Heart right ventricle (tissue), 16 donors: ENCODE measurements around the gene WDR35. TPM values are rescaled to one million over a fixed set of nuclear protein-coding genes. Genes with fewer than 3 reads are reported as not detected.

Experiments
- ATAC-seq, 8 donors: fragments of 200-7000 bp; cut with Tn5 transposase; one replicate each; pipeline ENCODE4 v1.9.1; 2020; ENCODE audit warnings: mild to moderate bottlenecking in 8 of 8, moderate library complexity in 8 of 8, moderate number of reproducible peaks in 1 of 8
- DNase-seq, 2 donors: peaks; one replicate each; pipeline ENCODE4 v3.0.0-alpha.2; 2020
- H3K27ac ChIP-seq, 10 donors: fragments of 200-600 bp; sonication (generic) in 2 of 10; one replicate each; pipeline versions ENCODE4 v1.5.0 to v1.8.0; 2020 to 2022; ENCODE audit warnings: mild to moderate bottlenecking in 3 of 10
- H3K27me3 ChIP-seq, 7 donors: fragments of 200-600 bp; one replicate each; pipeline ENCODE4 v1.8.0; 2021 to 2022; ENCODE audit warnings: mild to moderate bottlenecking in 2 of 7
- H3K36me3 ChIP-seq, 9 donors: fragments of 200-600 bp; sonication (generic) in 1 of 9; one replicate each; pipeline versions ENCODE4 v1.5.0 to v1.8.0; 2020 to 2022; ENCODE audit warnings: mild to moderate bottlenecking in 2 of 9
- H3K4me1 ChIP-seq, 9 donors: fragments of 200-600 bp; sonication (generic) in 1 of 9; one replicate each; pipeline versions ENCODE4 v1.5.0 to v1.8.0; 2020 to 2022; ENCODE audit warnings: mild to moderate bottlenecking in 4 of 9
- H3K4me3 ChIP-seq, 10 donors: fragments of 200-600 bp; sonication (generic) in 2 of 10; one replicate each; pipeline versions ENCODE4 v1.5.0 to v1.8.0; 2020 to 2022; ENCODE audit warnings: mild to moderate bottlenecking in 7 of 10, moderate library complexity in 2 of 10
- H3K9me3 ChIP-seq, 11 donors: fragments of 200-600 bp in 10 of 11; sonication (generic) in 2 of 11; one replicate each; pipeline versions ENCODE4 v1.5.0 to v1.8.0; 2013 to 2022; ENCODE audit warnings: mild to moderate bottlenecking in 2 of 11, control low read depth in 1 of 11, moderate library complexity in 1 of 11
- CTCF ChIP-seq, 9 donors: fragments of 200-600 bp; sonication (generic) in 2 of 9; IDR thresholded peaks; one replicate each; pipeline versions ENCODE4 v1.5.0 to v1.8.0; 2021 to 2022; ENCODE audit warnings: antibody characterized with exemption in 9 of 9, mild to moderate bottlenecking in 5 of 9, moderate library complexity in 1 of 9
- WGBS, 2 donors: extraction: QIAGEN DNeasy Blood & Tissue Kit; methylation state at CpG; one replicate each; pipeline ENCODE4 v1.1.7; 2013; ENCODE audit warnings: inconsistent platforms in 1 of 2; 5-methylcytosine and 5-hydroxymethylcytosine counted together
- intact Hi-C, 10 donors: fragments of 100-400 bp; cut with DNase I; formaldehyde crosslinking; loops; one replicate each; pipeline versions ENCODE4 v1.11.1 to v1.14.2; 2022
- polyA plus RNA-seq, 2 donors: library from polyadenylated mRNA; stranded (reverse); fragments of 200-250 nt; gene quantifications; one replicate each; pipeline ENCODE4 v1.2.3, GENCODE V29; 2013
- total RNA-seq, 10 donors: library from RNA; stranded (reverse); fragmentation: NEBNext Ultra II Directional in 3 of 10; extraction: Animal tissue kit (Norgen Biotek cat#: 25700) in 3 of 10; gene quantifications; one replicate each; pipeline versions ENCODE4 v1.2.1 to v1.2.4, GENCODE V29; 2021 to 2023
- donor health status: Arrhythmogenic right ventricular cardiomyopathy.
- donor health status: ischemic (EF 13 %, LVEDD 7.1; RV severe dilation, severe dysfunction).
- donor health status: healthy with polysubstance abuse.
- donor health status: DM: no; HTN: yes; CAD: no.
- donor health status: DM: no; HTN: no; CAD: no.
- donor health status: ischemic (EF 25% LVEDD 6.9; RV normal size, moderate dysfunction).
- donor health status: ischemic (EF 25% LVEDD 5.7; RV mildly dilated, moderate dysfunction).
- donor health status: healthy.
- donor health status: DM: yes; HTN: yes; CAD: no.
- donor health status: Ischemic cardiomyopathy.
- donor health status: ischemic (EF 35%, LVEDD 5.7; RV mildly dilated, moderate dysfunction).
- donor health status: nonischemic (EF 11% LVEDD 7.7; RV severe dilation, severe dysfunction).
- donor health status: DM: yes; HTN: yes; CAD: no.
- donor health status: PGD.
- donor health status: ischemic (EF 29% LVEDD 5.4; RV normal size, mild dysfunction).
- donor health status: nonischemic (EF 23%, LVEDD 6.1; RV moderate dilation, normal function).

WDR35 gene
- total and polyA plus RNA-seq, 12 donors: 2.3 to 8.3 (median 5.4) TPM

DNA sequence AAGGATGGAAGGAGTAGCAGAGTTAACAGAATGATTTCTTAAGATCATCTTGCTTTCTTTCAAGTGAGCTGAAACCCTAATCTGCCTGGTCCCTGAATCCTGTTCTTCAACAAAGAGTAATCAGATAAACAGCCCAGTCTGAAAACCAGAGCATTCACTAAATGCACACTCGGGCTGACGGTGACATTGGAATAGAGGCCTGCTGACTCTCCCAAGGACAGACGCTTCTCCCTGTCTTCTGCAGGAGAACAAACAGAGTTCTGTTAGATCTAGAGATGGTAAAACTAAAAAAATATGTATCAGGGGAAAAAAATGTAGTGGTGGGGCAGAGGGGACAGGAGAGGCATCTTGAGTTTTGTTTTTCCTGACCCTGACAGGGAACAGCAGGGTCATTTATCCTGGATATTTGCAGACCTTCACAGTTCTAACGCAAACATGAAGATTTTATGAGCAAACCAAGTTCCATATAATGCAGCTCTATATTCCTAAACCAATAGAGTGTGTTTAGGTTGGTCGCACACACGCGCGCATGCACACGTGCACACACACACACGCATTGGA, 15.2 kb upstream of the WDR35 start:
- H3K9me3 ChIP-seq: no peaks in the 10 kb centered on the region
- H3K36me3 ChIP-seq: no peaks in the 10 kb centered on the region
- TF ChIP-seq CTCF (IDR thresholded peaks at IDR 0.05): no peak
- H3K4me1 ChIP-seq: no peaks in the 10 kb centered on the region
- WGBS, 2 donors: 86 to 96% methylated on average over 10 of the region's 10 CpGs
- peaks cover 0 to 28% (median 18%) of the 10 kb centered on the region in 7 donors for H3K27me3 ChIP-seq
- no peak overlapping the region for H3K27ac ChIP-seq
- H3K4me3 ChIP-seq: no peak overlapping the region
- intact Hi-C loops: no loop called here
- DNase-seq (no peak), ATAC-seq (no peak)

GRCh38 chr2:20001361-20001863, 11.5 kb upstream of the WDR35 start:
- H3K36me3 ChIP-seq: no peaks in the 10 kb centered on the region
- H3K27me3 ChIP-seq: peaks cover 0 to 19% (median 2%) of the 10 kb centered on the region in 7 donors
- H3K9me3 ChIP-seq: no peaks in the 10 kb centered on the region
- no peak overlapping the region for H3K4me3 ChIP-seq
- no peak for TF ChIP-seq CTCF (IDR thresholded peaks at IDR 0.05)
- ATAC-seq (no peak), DNase-seq (no peak)
- H3K27ac ChIP-seq: no peak overlapping the region
- intact Hi-C loops: no loop called here
- H3K4me1 ChIP-seq: no peaks in the 10 kb centered on the region
- WGBS, 2 donors: 78 to 79% methylated on average over 2 of the region's 2 CpGs

- H3K4me1 ChIP-seq: peaks cover 0 to 18% (median 14%) of the 10 kb centered on the region in 9 donors
- no peaks in the 10 kb centered on the region for H3K36me3 ChIP-seq
- H3K4me3 ChIP-seq: no peak overlapping the region
- no peak for TF ChIP-seq CTCF (IDR thresholded peaks at IDR 0.05)
- intact Hi-C loops: loop anchor here in 1 of 10 donors (5.0 kb wide), 1 partner anchor 339 kb away; no protein-coding TSS in a partner anchor
- peaks cover 0 to 33% (median 12%) of the 10 kb centered on the region in 7 donors for H3K27me3 ChIP-seq
- no peaks in the 10 kb centered on the region for H3K9me3 ChIP-seq
- ATAC-seq: no peak
- DNase-seq: no peak
- no peak overlapping the region for H3K27ac ChIP-seq
These were observed 3.8 kb upstream of the WDR35 start for GRCh38 chr2:19993731-19994130.

- WGBS, 2 donors: 85 to 86% methylated on average over 1 of the region's 1 CpG
- ATAC-seq: no peak
- Histone ChIP-seq H3K4me1 (peaks cover 0 to 26% (median 17%) of the 10 kb centered on the region in 9 donors), H3K4me3 (no peak overlapping the region), H3K36me3 (no peaks in the 10 kb centered on the region), H3K9me3 (no peaks in the 10 kb centered on the region), H3K27ac (no peak overlapping the region), H3K27me3 (peaks cover 0 to 33% (median 7%) of the 10 kb centered on the region in 7 donors)
- DNase-seq: no peak
- TF ChIP-seq CTCF (IDR thresholded peaks at IDR 0.05): no peak
- intact Hi-C loops: loop anchor here in 1 of 10 donors (5.0 kb wide), 1 partner anchor 340 kb away; no protein-coding TSS in a partner anchor
These were observed 2.0 kb upstream of the WDR35 start for GRCh38 chr2:19991895-19992294.
